ENCODE results near the gene PSMC5. TPM values are rescaled to one million over a fixed set of nuclear protein-coding genes. Genes with fewer than 3 reads are reported as not detected.

Gene PSMC5
- total and polyA plus RNA-seq, 9 of the 15 experiments (the other 6 are each of a cell fraction or from before 2014, with no cell fraction given), result 89.2 to 393 (median 161) TPM

DNA sequence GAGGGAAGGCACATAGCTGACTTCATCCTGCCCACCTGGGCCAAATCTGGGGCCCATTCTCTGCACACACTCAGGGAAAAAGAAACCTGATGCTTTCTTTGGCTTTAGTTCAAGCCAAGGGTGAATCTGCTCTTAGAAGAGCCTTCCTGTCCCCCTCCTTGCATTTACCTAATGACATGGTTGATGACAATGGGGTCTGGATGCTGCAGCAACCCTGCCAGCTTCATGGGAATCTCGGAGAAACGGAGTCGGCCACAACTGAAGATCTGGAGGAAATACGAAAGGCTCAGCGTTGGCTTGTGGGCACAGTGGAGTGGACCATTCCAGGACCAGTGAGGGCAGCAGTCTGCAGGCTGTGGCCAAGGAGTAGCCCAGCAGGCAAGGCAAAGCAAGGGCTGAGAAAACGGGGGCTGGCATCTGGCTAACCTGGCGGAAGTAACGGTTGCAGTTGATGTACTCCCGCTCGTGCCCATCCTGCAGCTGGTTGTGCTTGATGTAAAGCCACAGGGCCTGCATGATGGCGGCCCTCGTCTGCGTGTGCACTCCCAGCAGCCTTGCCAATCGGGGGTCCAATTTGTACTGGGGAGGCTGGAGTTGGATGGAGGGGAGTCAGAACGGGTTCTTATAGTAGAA is 6.6 kb downstream of the PSMC5 start:
- Histone ChIP-seq H3K27me3 (ENCODE audit: control insufficient read depth in 2 of 2, insufficient read depth in 2 of 2, low read length in 2 of 2) (no peaks in the 10 kb centered on the region), H4K20me1 (replicated peaks; ENCODE audit: control insufficient read depth, insufficient read depth, low read length) (no peaks in the 10 kb centered on the region), H3K4me2 (ENCODE audit: insufficient read depth, low read length) (no peak overlapping the region), H2AFZ (ENCODE audit: low read depth, low read length) (no peak overlapping the region), H3K27ac (ENCODE audit: extremely low read depth, low read depth, low read length) (no peak overlapping the region), H3K9me1 (ENCODE audit: control insufficient read depth, insufficient read depth, low read length) (no peaks in the 10 kb centered on the region), H3K36me3 (ENCODE audit: control insufficient read depth, insufficient read depth, low read length) (peaks cover 97% of the 10 kb centered on the region), H3K79me2 (ENCODE audit: control insufficient read depth, insufficient read depth, low read length) (peaks cover 32% of the 10 kb centered on the region), H3K4me1 (replicated peaks in 1 of 2; ENCODE audit: control insufficient read depth in 2 of 2, insufficient read depth in 2 of 2, low read length in 2 of 2) (peaks cover 5 to 19% of the 10 kb centered on the region in 2 experiments; a peak in 4 of 5 replicates), H3K4me3 (no peak overlapping the region), H3K9ac (ENCODE audit: insufficient read depth in 1 of 2, low read depth in 2 of 2, low read length in 2 of 2) (0 out of 4 replicates have a peak overlapping the region, but pooled peaks of 1 of the 2 experiments have one; percentile 40), H3K9me3 (replicated peaks; ENCODE audit: control insufficient read depth, insufficient read depth, low read depth, low read length) (no peaks in the 10 kb centered on the region)
- no peak for FAIRE-seq
- intact Hi-C loops (cut with micrococcal nuclease) (loop anchor here (10.0 kb wide), 1 partner anchor 139 kb away; no protein-coding TSS in a partner anchor), in situ Hi-C loops (cut with MboI) (loop anchor here (25.0 kb wide), 1 partner anchor 397 kb away; the partner anchor contains the start of gene CYB561)
- no peak for DNase-seq (ENCODE audit: extremely low read depth in 1 of 4, low spot score in 3 of 4)
- 0 out of 2 replicates have a peak, but pooled peaks have one; percentile 11 for TF ChIP-seq POLR2A (conservative IDR thresholded peaks at IDR 0.05)
- TF ChIP-seq ZKSCAN3 (CRISPR knock-in tag; IDR thresholded peaks at IDR 0.05), result no peak
- peak; percentile 60 for TF ChIP-seq POLR2G (IDR thresholded peaks at IDR 0.05; ENCODE audit: low read depth, low read length)
- no peak for TF ChIP-seq SLC30A9 (CRISPR knock-in tag; IDR thresholded peaks at IDR 0.05)
- TF ChIP-seq RBFOX2 (IDR thresholded peaks at IDR 0.05; ENCODE audit: low read depth, low read length), result peak; percentile 57
- WGBS (ENCODE audit: insufficient coverage, low coverage, missing lambda C conversion rate), result 89% methylated on average over 15 of the region's 15 CpGs
- ChIA-PET CTCF (ENCODE audit: low intra/inter-chr PET ratio) (interaction anchor here (2.4 kb wide), 1 partner anchor 408 kb away, joined by 7 read pairs; no protein-coding TSS in a partner anchor), POLR2A (interaction anchor here (0.6 to 1.2 kb wide), 6 partner anchors 9 to 59 kb away, joined by 3 to 8 read pairs (median 4); partner anchors contain the start of genes DDX42 and SMARCD2)
- ATAC-seq, result no peak
- BruUV-seq (replicated peaks), result no TSS peak

Measured in K562 (cell line).